ENCODE data around the gene FLT3. TPM values are rescaled to one million over a fixed set of nuclear protein-coding genes. Genes with fewer than 3 reads are reported as not detected.
"Not testable (repeated sequence)": the region's sequence is repeated elsewhere in the genome, so short reads cannot be mapped to it uniquely, and the experiment has no call there.

FLT3 gene
- total RNA-seq (0.10 TPM in 1 of 2 replicates, not detected in the other), polyA plus RNA-seq (0.09 and 0.29 TPM in 2 replicates)

- Histone ChIP-seq H2AFZ (peak within 1 kb of the TSS; percentile 56), H3K4me2 (peak within 1 kb of the TSS; percentile 95), H3K4me3 (peak within 1 kb of the TSS; percentile 36), H3K27ac (no peak within 1 kb of the TSS), H3K36me3 (replicated peaks; ENCODE audit: insufficient read depth, low read depth) (no peaks in the 10 kb centered on the region), H4K20me1 (ENCODE audit: insufficient read depth, poor library complexity, severe bottlenecking) (no peaks in the 10 kb centered on the region), H3K9me3 (ENCODE audit: low read depth) (no peaks in the 10 kb centered on the region), H3K79me2 (no peaks in the 10 kb centered on the region), H3K9me2 (replicated peaks; ENCODE audit: insufficient read depth) (no peaks in the 10 kb centered on the region), H3K4me1 (ENCODE audit: insufficient read depth) (no peaks in the 10 kb centered on the region), H3K27me3 (peaks cover 90% of the 10 kb centered on the region)
- TF ChIP-seq EZH2phosphoT487 (IDR thresholded peaks at IDR 0.05; ENCODE audit: low read depth, severe bottlenecking, unreplicated experiment) (no peak), EZH2 (IDR thresholded peaks at IDR 0.05; ENCODE audit: borderline replicate concordance) (peak; percentile 39)
- under 1% methylated on average over 75 of the region's 106 CpGs for WGBS (ENCODE audit: low lambda C conversion rate, missing lambda C conversion rate)
- peak; percentile 27 for DNase-seq (ENCODE audit: low spot score)
Observed at GRCh38 chr13:28100150-28101121, at the start of gene FLT3. Gene FLT3 (minus strand): TSS chr13:28100576. CDS start chr13:28100510, 66 bp downstream.

- 63% methylated on average over 1 of the region's 1 CpG for WGBS (ENCODE audit: low lambda C conversion rate, missing lambda C conversion rate)
- TF ChIP-seq EZH2 (IDR thresholded peaks at IDR 0.05; ENCODE audit: borderline replicate concordance) (no peak), EZH2phosphoT487 (IDR thresholded peaks at IDR 0.05; ENCODE audit: low read depth, severe bottlenecking, unreplicated experiment) (no peak), CTCF (IDR thresholded peaks at IDR 0.05; ENCODE audit: poor library complexity) (no peak)
Observed at GRCh38 chr13:28147495-28147894, 47.1 kb upstream of the FLT3 start.

GRCh38 chr13:28145049-28145448 is 44.7 kb upstream of the FLT3 start:
- WGBS (ENCODE audit: low lambda C conversion rate, missing lambda C conversion rate), result 82% methylated on average over 6 of the region's 6 CpGs
- Histone ChIP-seq H3K79me2 (peaks cover 100% of the 10 kb centered on the region), H3K4me2 (no peak overlapping the region), H3K4me3 (no peak overlapping the region), H3K9me2 (replicated peaks; ENCODE audit: insufficient read depth) (no peaks in the 10 kb centered on the region), H3K27ac (no peak overlapping the region), H3K9me3 (ENCODE audit: low read depth) (no peaks in the 10 kb centered on the region), H4K20me1 (ENCODE audit: insufficient read depth, poor library complexity, severe bottlenecking) (peaks cover 84% of the 10 kb centered on the region), H3K4me1 (ENCODE audit: insufficient read depth) (peaks cover 13% of the 10 kb centered on the region), H3K36me3 (replicated peaks; ENCODE audit: insufficient read depth, low read depth) (no peaks in the 10 kb centered on the region), H3K27me3 (no peaks in the 10 kb centered on the region), H2AFZ (no peak overlapping the region)
- TF ChIP-seq EZH2 (IDR thresholded peaks at IDR 0.05; ENCODE audit: borderline replicate concordance) (no peak), CTCF (IDR thresholded peaks at IDR 0.05; ENCODE audit: poor library complexity) (no peak)
- DNase-seq (ENCODE audit: low spot score), result no peak

More at GRCh38 chr13:28147495-28147894, 47.1 kb upstream of the FLT3 start:
- DNase-seq (ENCODE audit: low spot score), result no peak
- no peaks in the 10 kb centered on the region for H3K27me3 ChIP-seq
- no peak overlapping the region for H2AFZ ChIP-seq
- peaks cover 4% of the 10 kb centered on the region for H3K4me1 ChIP-seq (ENCODE audit: insufficient read depth)
- H3K9me3 ChIP-seq (ENCODE audit: low read depth), result no peaks in the 10 kb centered on the region
- no peaks in the 10 kb centered on the region for H3K9me2 ChIP-seq (replicated peaks; ENCODE audit: insufficient read depth)
- peaks cover 71% of the 10 kb centered on the region for H4K20me1 ChIP-seq (ENCODE audit: insufficient read depth, poor library complexity, severe bottlenecking)
- no peak overlapping the region for H3K4me3 ChIP-seq
- peaks cover 100% of the 10 kb centered on the region for H3K79me2 ChIP-seq
- H3K4me2 ChIP-seq, result no peak overlapping the region
- H3K36me3 ChIP-seq (replicated peaks; ENCODE audit: insufficient read depth, low read depth), result no peaks in the 10 kb centered on the region
- no peak overlapping the region for H3K27ac ChIP-seq

GRCh38 chr13:28141542-28141941 is 41.2 kb upstream of the FLT3 start:
- H3K4me1 ChIP-seq (ENCODE audit: insufficient read depth), result peaks cover 20% of the 10 kb centered on the region
- not testable (repeated sequence) for H3K9me2 ChIP-seq (replicated peaks; ENCODE audit: insufficient read depth); H3K4me3 ChIP-seq; DNase-seq (ENCODE audit: low spot score); H3K36me3 ChIP-seq (replicated peaks; ENCODE audit: insufficient read depth, low read depth); H3K9me3 ChIP-seq (ENCODE audit: low read depth); H2AFZ ChIP-seq; H3K27me3 ChIP-seq
- H3K4me2 ChIP-seq, result peak overlapping the region; percentile 84
- WGBS (ENCODE audit: low lambda C conversion rate, missing lambda C conversion rate), result 50% methylated on average over 10 of the region's 10 CpGs
- H3K79me2 ChIP-seq, result peaks cover 87% of the 10 kb centered on the region
- peak overlapping the region; percentile 33 for H3K27ac ChIP-seq
- peaks cover 55% of the 10 kb centered on the region for H4K20me1 ChIP-seq (ENCODE audit: insufficient read depth, poor library complexity, severe bottlenecking)

All from hepatocyte (in vitro differentiated cells).